AG20443 (cell line): ENCODE results near the gene FAM186B.

ENCODE experiments used
- DNase-seq: peaks from one replicate; pipeline ENCODE4 v3.0.0; 2012; ENCODE audit warnings: low spot score, mixed read lengths

FAM186B gene

GRCh38 chr12:49567611-49568441 is 37.6 kb downstream of the FAM186B start, which contains the start of gene MCRS1:
MCRS1 (minus strand) TSS chr12:49568142; CDS start chr12:49566731, 1,411 bp downstream.
- DNase-seq: peak; percentile 98

DNA sequence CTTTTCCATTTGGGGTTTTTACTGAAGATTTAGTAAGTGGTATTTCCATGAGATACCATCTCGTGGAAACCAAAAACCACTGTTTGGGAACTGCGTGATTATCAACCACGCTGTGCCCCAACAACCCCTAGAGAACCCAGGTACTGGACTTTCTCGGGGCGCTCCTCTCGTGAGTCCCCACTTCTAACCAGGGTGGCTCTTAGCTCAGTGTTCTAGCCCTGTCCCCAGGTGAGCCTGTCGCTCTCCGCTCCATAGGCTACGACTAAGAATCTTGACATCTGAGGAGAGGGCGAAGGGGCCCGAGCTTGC is 38.2 kb downstream of the FAM186B start:
- no peak for DNase-seq

- no peak for DNase-seq
Observed at GRCh38 chr12:49566361-49566760, 39.1 kb downstream of the FAM186B start.

- DNase-seq: no peak
Observed at GRCh38 chr12:49565406-49566265, 39.8 kb downstream of the FAM186B start.

- no peak for DNase-seq
Observed at GRCh38 chr12:49564686-49565405, 40.6 kb downstream of the FAM186B start.

- DNase-seq: no peak
Observed at GRCh38 chr12:49563951-49564685, 41.3 kb downstream of the FAM186B start.

- no peak for DNase-seq
Observed at GRCh38 chr12:49562831-49563230, 42.6 kb downstream of the FAM186B start.

DNA sequence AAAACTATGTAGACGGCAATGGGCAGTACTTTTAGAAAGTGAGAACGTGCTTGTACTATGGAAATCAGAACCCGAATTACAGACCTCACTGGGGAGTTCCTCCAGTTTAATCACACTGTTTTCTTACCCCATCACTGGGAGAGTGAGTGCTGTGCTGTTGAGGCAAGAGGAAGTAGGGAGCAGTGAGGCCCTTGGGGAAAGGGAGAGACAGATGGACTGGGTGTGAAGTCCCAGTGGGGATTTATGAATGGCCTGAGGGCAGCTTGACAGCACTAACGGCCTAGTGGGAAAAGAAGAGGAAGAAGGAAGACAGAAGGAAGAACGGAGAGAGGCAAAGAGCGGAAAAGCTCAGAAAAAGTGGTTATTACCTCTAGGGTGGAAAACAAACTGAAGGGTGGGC is 43.2 kb downstream of the FAM186B start:
- DNase-seq: no peak

GRCh38 chr12:49560695-49561094 is 44.7 kb downstream of the FAM186B start:
- DNase-seq: no peak

GRCh38 chr12:49559011-49559675 is 46.3 kb downstream of the FAM186B start:
- DNase-seq: no peak

- DNase-seq: no peak
Observed at GRCh38 chr12:49558526-49558925, 46.9 kb downstream of the FAM186B start.

DNA sequence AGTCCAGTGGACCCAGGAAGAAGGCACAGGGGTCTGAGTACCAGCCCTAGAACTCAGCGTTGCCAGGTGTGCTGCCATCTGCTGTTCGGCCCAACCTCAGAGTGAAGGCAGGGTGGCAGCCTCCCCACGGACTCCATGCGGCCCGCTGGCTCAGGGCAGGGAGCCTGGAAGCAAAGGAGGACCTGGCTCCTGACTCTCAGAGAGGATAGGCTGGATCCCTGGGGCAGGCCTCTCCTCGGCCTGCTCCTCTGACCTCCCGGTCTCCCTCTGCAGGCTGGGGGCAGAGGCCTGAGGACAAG is 47.6 kb downstream of the FAM186B start:
- DNase-seq: no peak

DNA sequence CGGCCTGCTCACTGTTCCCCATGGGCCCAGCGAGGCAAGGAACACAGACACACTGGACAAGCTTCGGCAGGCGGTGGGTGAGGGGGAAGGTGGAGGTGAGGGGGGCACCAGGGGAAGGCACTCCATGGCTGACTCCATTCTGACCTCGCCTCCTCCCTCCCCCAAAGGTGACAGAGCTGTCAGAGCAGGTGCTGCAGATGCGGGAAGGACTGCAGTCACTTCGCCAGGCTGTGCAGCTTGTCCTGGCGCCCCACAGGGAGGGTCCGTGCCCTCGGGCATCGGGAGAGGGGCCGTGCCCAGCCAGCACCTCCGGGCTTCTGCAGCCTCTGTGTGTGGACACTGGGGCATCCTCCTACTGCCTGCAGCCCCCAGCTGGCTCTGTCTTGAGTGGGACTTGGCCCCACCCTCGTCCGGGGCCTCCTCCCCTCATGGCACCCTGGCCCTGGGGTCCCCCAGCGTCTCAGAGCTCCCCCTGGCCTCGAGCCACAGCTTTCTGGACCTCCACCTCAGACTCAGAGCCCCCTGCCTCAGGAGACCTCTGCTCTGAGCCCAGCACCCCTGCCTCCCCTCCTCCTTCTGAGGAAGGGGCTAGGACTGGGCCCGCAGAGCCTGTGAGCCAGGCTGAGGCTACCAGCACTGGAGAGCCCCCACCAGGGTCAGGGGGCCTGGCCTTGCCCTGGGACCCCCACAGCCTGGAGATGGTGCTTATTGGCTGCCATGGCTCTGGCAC is 48.1 kb downstream of the FAM186B start:
- no peak for DNase-seq

DNA sequence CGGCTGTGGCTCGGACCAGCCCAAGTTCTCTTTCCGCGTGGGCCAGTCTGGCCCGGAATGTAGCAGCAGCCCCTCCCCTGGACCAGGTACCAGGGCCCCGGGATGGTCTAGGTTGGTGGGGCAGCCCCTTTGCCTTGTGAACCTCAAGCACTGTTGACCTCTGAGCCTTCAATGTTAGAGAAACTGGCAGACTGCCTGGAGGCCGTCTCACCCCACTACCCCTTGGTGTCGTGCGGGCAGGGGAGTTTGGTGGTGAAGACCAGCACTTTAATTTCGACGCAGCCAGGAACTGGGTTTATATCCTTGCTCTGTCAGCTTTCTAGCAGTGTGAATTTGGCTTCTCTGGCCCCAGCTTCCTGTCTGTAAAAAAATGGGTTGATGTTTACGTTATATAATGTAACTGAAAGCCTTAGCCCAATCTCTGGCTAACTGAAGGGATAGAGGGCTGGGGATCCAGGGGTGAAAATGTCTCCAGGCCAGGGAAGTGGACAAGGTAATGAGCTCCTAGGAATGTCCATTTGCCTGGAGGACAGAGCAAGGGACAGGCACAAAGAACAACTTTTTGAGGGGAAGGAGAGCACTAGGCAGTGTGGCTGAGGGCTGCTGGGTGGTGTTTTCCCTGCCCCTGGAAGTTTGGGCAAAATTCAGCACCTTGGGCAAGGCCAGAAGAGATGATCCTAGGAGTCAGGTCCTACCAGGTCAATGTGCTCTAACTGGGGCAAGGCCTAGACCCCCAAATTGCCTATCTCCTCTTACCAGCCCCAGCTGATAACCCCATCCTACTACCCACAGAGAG is 48.9 kb downstream of the FAM186B start:
- no peak for DNase-seq

GRCh38 chr12:49555631-49556390 is 49.6 kb downstream of the FAM186B start:
- no peak for DNase-seq

GRCh38 chr12:49554266-49554665 is 51.2 kb downstream of the FAM186B start:
- DNase-seq: no peak

GRCh38 chr12:49553512-49554088 is 51.8 kb downstream of the FAM186B start:
- no peak for DNase-seq

DNA sequence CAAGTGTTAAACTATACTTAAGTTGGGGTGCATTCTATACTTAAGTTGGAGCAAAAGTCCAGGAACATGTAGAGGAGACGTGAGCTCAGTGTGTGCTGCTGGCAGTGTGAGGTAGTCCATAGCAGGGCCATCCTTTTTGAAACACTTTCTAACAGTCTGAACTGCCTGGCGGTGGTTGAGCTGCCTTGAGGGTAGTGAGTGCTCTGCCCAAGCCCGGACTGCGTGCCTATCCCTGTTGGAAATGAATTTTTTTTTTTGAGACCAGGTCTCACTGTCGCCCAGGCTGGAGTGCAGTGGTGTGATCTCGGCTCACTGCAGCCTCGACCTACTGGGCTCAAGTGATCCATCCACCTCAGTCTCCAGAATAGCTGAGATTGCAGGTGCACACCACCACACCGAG is 52.5 kb downstream of the FAM186B start:
- no peak for DNase-seq

DNA sequence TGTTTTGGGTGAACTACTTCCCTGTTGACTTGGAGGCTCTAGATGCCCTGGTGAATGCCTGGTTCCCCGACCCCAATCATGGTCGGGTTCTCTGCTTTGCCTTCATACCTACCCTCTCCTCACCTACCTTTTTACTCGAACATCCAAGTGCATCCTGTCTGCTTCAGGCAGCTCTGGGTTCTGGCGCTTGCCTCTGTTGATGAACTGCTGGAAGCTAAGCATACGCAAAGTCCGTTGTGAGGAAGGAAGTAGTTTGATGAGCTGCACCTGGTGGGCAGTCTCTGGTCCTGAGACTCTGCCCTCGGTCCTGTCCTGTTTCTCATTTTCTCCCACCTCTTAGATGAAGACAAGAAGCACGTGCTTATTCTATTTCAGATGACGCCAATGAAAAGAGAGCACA is 53.0 kb downstream of the FAM186B start:
- no peak for DNase-seq
